K562 (cell line): Measurements from ENCODE around the gene C2orf92. TPM values are rescaled to one million over a fixed set of nuclear protein-coding genes. Genes with fewer than 3 reads are reported as not detected.
"Not testable (repeated sequence)": the region's sequence is repeated elsewhere in the genome, so short reads cannot be mapped to it uniquely, and the experiment has no call there.

Experiments used
- ARID1B ChIP-seq: fragments of 450-650 bp; IDR thresholded peaks from 2 replicates; pipeline ENCODE4 v1.6.1; 2016; ENCODE audit warnings: antibody characterized with exemption, mild to moderate bottlenecking, inconsistent platforms
- ARID3B ChIP-seq: fragments of 250-450 bp; sonication (Bioruptor Pico); IDR thresholded peaks from 2 replicates; pipeline ENCODE4 v1.4.0; 2020; ENCODE audit warnings: borderline replicate concordance
- CBFA2T3 ChIP-seq: fragments of 450-650 bp; IDR thresholded peaks from 2 replicates; pipeline ENCODE4 v1.6.1; 2017
- E2F3 ChIP-seq: fragments of 250-450 bp; sonication (Bioruptor Pico); IDR thresholded peaks from 2 replicates; pipeline ENCODE4 v1.4.0; 2020; ENCODE audit warnings: mild to moderate bottlenecking
- GATAD2A ChIP-seq: fragments of 450-650 bp; IDR thresholded peaks from 2 replicates; pipeline ENCODE4 v1.6.1; 2017
- HDAC2 ChIP-seq: fragments of 450-650 bp; IDR thresholded peaks from 2 replicates; pipeline ENCODE4 v1.6.1; 2016; ENCODE audit warnings: mild to moderate bottlenecking
- ID3 ChIP-seq, 2 experiments: fragments of 250-450 bp in 1 of 2; fragments of 450-650 bp in 1 of 2; sonication (Bioruptor Pico) in 1 of 2; IDR thresholded peaks; 2 replicates each; pipeline versions ENCODE4 v1.6.1 to v1.8.0; 2016 to 2021; ENCODE audit warnings: mild to moderate bottlenecking in 2 of 2, moderate library complexity in 2 of 2, missing compliant biosample characterization in 1 of 2, missing genetic modification characterization in 1 of 2
- MECOM ChIP-seq: fragments of 250-450 bp; sonication (Bioruptor Pico); IDR thresholded peaks from 2 replicates; pipeline ENCODE4 v1.8.0; 2022; ENCODE audit warnings: inconsistent platforms
- MTA2 ChIP-seq: fragments of 450-650 bp; IDR thresholded peaks from 2 replicates; pipeline ENCODE4 v1.6.1; 2016; ENCODE audit warnings: low read depth
- MYC ChIP-seq, 2 experiments: fragments of 250-450 bp in 1 of 2; sonication (Bioruptor Pico) in 1 of 2; IDR thresholded peaks; 2 replicates each; pipeline versions ENCODE4 v1.5.1 to v1.6.1; 2012 to 2021; ENCODE audit warnings: low read depth in 2 of 2, borderline replicate concordance in 1 of 2, improper control_type of control experiment in 1 of 2, low read length in 1 of 2, mild to moderate bottlenecking in 1 of 2, moderate library complexity in 1 of 2
- NR4A1 ChIP-seq, 2 experiments: fragments of 250-450 bp in 1 of 2; fragments of 450-650 bp in 1 of 2; sonication (Bioruptor Pico) in 1 of 2; IDR thresholded peaks; 2 replicates each; pipeline versions ENCODE4 v1.4.0 to v1.6.1; 2016 to 2020; ENCODE audit warnings: mild to moderate bottlenecking in 2 of 2, missing compliant biosample characterization in 1 of 2, missing genetic modification characterization in 1 of 2, moderate library complexity in 1 of 2
- PHTF2 ChIP-seq: fragments of 250-450 bp; sonication (Bioruptor Pico); IDR thresholded peaks from 2 replicates; pipeline ENCODE4 v1.5.0; 2021; ENCODE audit warnings: mild to moderate bottlenecking
- PTTG1 ChIP-seq: fragments of 450-650 bp; IDR thresholded peaks from 2 replicates; pipeline ENCODE4 v1.6.1; 2016; ENCODE audit warnings: low read depth, mild to moderate bottlenecking, missing genetic modification characterization, missing compliant biosample characterization
- TAL1 ChIP-seq: fragments of 450-650 bp; IDR thresholded peaks from 2 replicates; pipeline ENCODE4 v1.6.1; 2016; ENCODE audit warnings: mild to moderate bottlenecking
- TCFL5 ChIP-seq: fragments of 250-450 bp; sonication (Bioruptor Pico); conservative IDR thresholded peaks from 2 replicates; pipeline ENCODE4 v1.6.1; 2021; ENCODE audit warnings: mild to moderate bottlenecking, moderate library complexity, matching md5 sums
- TEAD2 ChIP-seq: fragments of 450-650 bp; IDR thresholded peaks from 2 replicates; pipeline ENCODE4 v1.6.1; 2016; ENCODE audit warnings: missing genetic modification characterization, control low read depth, missing compliant biosample characterization
- ZBTB17 ChIP-seq: fragments of 450-650 bp; formaldehyde crosslinking; IDR thresholded peaks from 2 replicates; pipeline ENCODE4 v1.4.0; 2020; ENCODE audit warnings: mild to moderate bottlenecking
- ZNF589 ChIP-seq: fragments of 200-800 bp; sonication (Bioruptor generic); IDR thresholded peaks from 2 replicates; pipeline ENCODE4 v1.6.1; 2016; ENCODE audit warnings: low read depth, missing genetic modification characterization, missing compliant biosample characterization
- ZNF592 ChIP-seq: fragments of 450-650 bp; IDR thresholded peaks from 2 replicates; pipeline ENCODE4 v1.6.1; 2017; ENCODE audit warnings: antibody characterized with exemption, mild to moderate bottlenecking
- ZNF740 ChIP-seq, 3 experiments: fragments of 200-800 bp in 1 of 3; sonication (Bioruptor generic) in 1 of 3; sonication (generic) in 1 of 3; formaldehyde crosslinking in 1 of 3; IDR thresholded peaks; 2 replicates each; pipeline versions ENCODE4 v1.6.1 to v1.8.0; 2016 to 2022; ENCODE audit warnings: mild to moderate bottlenecking in 2 of 3, missing compliant biosample characterization in 2 of 3, missing genetic modification characterization in 2 of 3, missing genetic modification reagents in 1 of 3
- ZNF766 ChIP-seq: fragments of 200-800 bp; sonication (Bioruptor generic); conservative IDR thresholded peaks from 2 replicates; pipeline ENCODE4 v1.6.1; 2016; ENCODE audit warnings: missing genetic modification characterization, missing compliant biosample characterization
- polyA plus RNA-seq, 8 experiments: library from polyadenylated mRNA; depleted of rRNA in 4 of 8; stranded (reverse) in 5 of 8; unstranded in 3 of 8; fragments of >200 nt; fragmentation: Nextera tagmentation in 2 of 8; fragmentation: Illumina TruSeq in 1 of 8; extraction: Ambion mirVana in 2 of 8; extraction: Trizol in 1 of 8; gene quantifications; 2 replicates each; pipeline versions ENCODE4 v1.2.1 to v1.2.3, GENCODE V29; 2011 to 2014; ENCODE audit warnings: inconsistent platforms in 1 of 8, missing spikeins in 1 of 8
- total RNA-seq, 7 experiments: library from RNA; depleted of rRNA in 6 of 7; stranded (reverse); fragments of >200 nt in 6 of 7; fragmentation: Illumina TruSeq in 2 of 7; extraction: Trizol in 2 of 7; gene quantifications; 2 replicates each; pipeline versions ENCODE4 v1.2.1 to v1.2.3, GENCODE V29; 2011 to 2021; ENCODE audit warnings: low replicate concordance in 1 of 7

Gene C2orf92
- total and polyA plus RNA-seq, 9 of the 15 experiments (the other 6 are each of a cell fraction or from before 2014, with no cell fraction given) = 0.65 to 6.8 (median 3.6) TPM

- 0 out of 2 replicates have a peak, but pooled peaks have one; percentile 38 for TF ChIP-seq MTA2
- TF ChIP-seq PTTG1 (tag) = peak; percentile 93
- TF ChIP-seq ARID1B = peak; percentile 88
- TF ChIP-seq ZNF592 = peak; percentile 97
- TF ChIP-seq HDAC2 = 0 out of 2 replicates have a peak, but pooled peaks have one; percentile 48
- TF ChIP-seq MYC (IDR thresholded peaks at IDR 0.05; ENCODE audit: low read depth, low read length); ZNF740 (CRISPR knock-in tag; IDR thresholded peaks at IDR 0.05); NR4A1 (CRISPR knock-in tag; IDR thresholded peaks at IDR 0.05); ID3 (CRISPR knock-in tag; IDR thresholded peaks at IDR 0.05): not testable (repeated sequence)
- TF ChIP-seq MYC (CRISPR knock-in tag; IDR thresholded peaks at IDR 0.05; ENCODE audit: borderline replicate concordance, low read depth) = peak; percentile 96
- TF ChIP-seq GATAD2A = 0 out of 2 replicates have a peak, but pooled peaks have one; percentile 61
- TF ChIP-seq ZBTB17 (CRISPR knock-in tag) = peak; percentile 49; the same call in 1 of the 2 replicates
- TF ChIP-seq E2F3 (CRISPR knock-in tag) = 0 out of 2 replicates have a peak, but pooled peaks have one; percentile 50
- TF ChIP-seq ZNF740 (tag; IDR thresholded peaks at IDR 0.05) = peak in 1 of 2 experiments; percentile 76; a peak in 1 of 4 replicates
- peak; percentile 99 for TF ChIP-seq NR4A1 (tag; IDR thresholded peaks at IDR 0.05)
- peak; percentile 85; the same call in 1 of the 2 replicates for TF ChIP-seq PHTF2
- peak; percentile 92 for TF ChIP-seq MECOM
- TF ChIP-seq ZNF589 (CRISPR knock-in tag) = peak; percentile 85
- peak; percentile 83 for TF ChIP-seq CBFA2T3
- TF ChIP-seq TEAD2 = peak; percentile 77
- TF ChIP-seq TAL1 = peak; percentile 80
- TF ChIP-seq ID3 (tag; IDR thresholded peaks at IDR 0.05) = peak; percentile 100
- peak; percentile 87 for TF ChIP-seq ZNF766 (CRISPR knock-in tag)
- peak; percentile 85 for TF ChIP-seq TCFL5 (CRISPR knock-in tag)
- peak; percentile 92; the same call in 1 of the 2 replicates for TF ChIP-seq ARID3B
These were observed 42.7 kb downstream of the C2orf92 start (continued) for GRCh38 chr2:97712175-97712574.
